RWPE1 (cell line): ENCODE measurements around the gene XPNPEP3.
"Not testable (repeated sequence)": the region's sequence is repeated elsewhere in the genome, so short reads cannot be mapped to it uniquely, and the experiment has no call there.

Experiments
- CTCF ChIA-PET: fragments of 350-600 bp; sonication (Branson Sonifier 250); formaldehyde crosslinking; extraction: SDS; loops from one replicate; lab custom pipeline; 2021; lab: Yijun Ruan, JAX
- POLR2A ChIA-PET: fragments of 400-600 bp; formaldehyde crosslinking; extraction: SDS; loops from one replicate; lab custom pipeline; 2020; ENCODE audit warnings: antibody characterized with exemption; ENCODE audit not compliant: low non-redundant PET; lab: Yijun Ruan, JAX
- DNase-seq: peaks from one replicate; pipeline ENCODE4 v3.0.0; 2012; ENCODE audit warnings: low spot score
- H3K27ac ChIP-seq: fragments of 450-650 bp; 2 replicates; pipeline ENCODE4 v1.5.1; 2017
- CTCF ChIP-seq: fragments of 450-650 bp; conservative IDR thresholded peaks from 2 replicates; pipeline ENCODE4 v1.5.1; 2017; ENCODE audit warnings: low read depth, mild to moderate bottlenecking

The XPNPEP3 gene

GRCh38 chr22:40894417-40894816, 37.5 kb downstream of the XPNPEP3 start:
- CTCF ChIA-PET: interaction anchor here (0.6 kb wide), 1 partner anchor 123 kb away, joined by 4 read pairs; no protein-coding TSS in a partner anchor
- no peak for TF ChIP-seq CTCF
- H3K27ac ChIP-seq: no peak overlapping the region
- no peak for DNase-seq
- POLR2A ChIA-PET: no interaction called here

- no peak overlapping the region for H3K27ac ChIP-seq
- ChIA-PET POLR2A (interaction anchor here (0.6 kb wide), 2 partner anchors 216 to 448 kb away, joined by 4 to 12 read pairs; no protein-coding TSS in a partner anchor), CTCF (interaction anchor here (0.5 to 1.1 kb wide), 6 partner anchors 9 to 390 kb away, joined by 3 to 6 read pairs (median 3); no protein-coding TSS in a partner anchor)
- peak; percentile 26 for DNase-seq
- TF ChIP-seq CTCF: peak; percentile 64
Observed at GRCh38 chr22:40898850-40899357, 42.0 kb downstream of the XPNPEP3 start.

- ChIA-PET CTCF (no interaction called here), POLR2A (no interaction called here)
Observed at GRCh38 chr22:40904101-40904500, 47.2 kb downstream of the XPNPEP3 start.

GRCh38 chr22:40908895-40909294, 51.9 kb downstream of the XPNPEP3 start:
- ChIA-PET POLR2A (no interaction called here), CTCF (interaction anchor here (0.6 to 1.2 kb wide), 2 partner anchors 10 to 30 kb away, joined by 5 to 7 read pairs; no protein-coding TSS in a partner anchor)
- no peak for TF ChIP-seq CTCF
- H3K27ac ChIP-seq: no peak overlapping the region
- DNase-seq: no peak

More at GRCh38 chr22:40904101-40904500, 47.2 kb downstream of the XPNPEP3 start:
- TF ChIP-seq CTCF: no peak
- no peak overlapping the region for H3K27ac ChIP-seq
- DNase-seq: no peak

- POLR2A ChIA-PET: no interaction called here
- no peak for DNase-seq
- H3K27ac ChIP-seq: no peak overlapping the region
- CTCF ChIA-PET: no interaction called here
- TF ChIP-seq CTCF: no peak
Observed at GRCh38 chr22:40911772-40912171, 54.8 kb downstream of the XPNPEP3 start.

GRCh38 chr22:40912987-40913386, 56.0 kb downstream of the XPNPEP3 start:
- H3K27ac ChIP-seq, DNase-seq, POLR2A ChIA-PET: not testable (repeated sequence)
- CTCF ChIA-PET: interaction anchor here (0.5 kb wide), 1 partner anchor 102 kb away, joined by 3 read pairs; no protein-coding TSS in a partner anchor

GRCh38 chr22:40919446-40919845, 62.5 kb downstream of the XPNPEP3 start:
- DNase-seq: no peak
- TF ChIP-seq CTCF: no peak
- H3K27ac ChIP-seq: no peak overlapping the region
- POLR2A ChIA-PET: no interaction called here
- CTCF ChIA-PET: no interaction called here
